ENCODE measurements around the gene IGSF9.

Gene IGSF9

DNA sequence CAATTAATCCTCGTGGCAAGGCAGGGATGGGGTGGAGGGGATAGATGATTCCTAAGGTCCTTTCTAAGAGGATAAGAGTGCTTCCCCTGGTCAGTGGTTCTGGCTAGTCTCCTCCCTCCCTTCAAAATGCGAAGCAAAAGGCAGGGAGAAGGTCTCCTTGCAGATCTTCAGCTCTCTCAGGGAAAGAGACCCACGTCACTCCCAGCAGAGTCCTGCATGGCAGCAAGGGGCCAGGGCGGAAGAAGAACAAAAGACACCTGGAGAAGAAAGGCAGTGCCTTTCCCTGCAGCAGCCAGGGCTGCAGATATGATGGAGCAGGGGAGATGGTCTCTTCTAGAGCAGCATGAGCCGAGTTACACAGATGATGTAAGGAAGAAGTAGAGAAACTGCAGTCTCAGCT is 38.3 kb upstream of the IGSF9 start:
- Histone ChIP-seq H3K79me2 (ENCODE audit: low read length) (no peaks in the 10 kb centered on the region), H4K20me1 (ENCODE audit: insufficient read depth, low read length) (no peaks in the 10 kb centered on the region), H3K36me3 (replicated peaks; ENCODE audit: insufficient read depth, low read length) (no peaks in the 10 kb centered on the region), H3K4me3 (ENCODE audit: low read length) (no peak overlapping the region), H2AFZ (ENCODE audit: low read length) (no peak overlapping the region), H3K27ac (ENCODE audit: low read length) (no peak overlapping the region), H3K4me1 (ENCODE audit: low read length) (no peaks in the 10 kb centered on the region), H3F3A (ENCODE audit: insufficient read depth, low read length) (no peaks in the 10 kb centered on the region), H3K4me2 (ENCODE audit: low read depth, low read length) (no peak overlapping the region), H3K9me3 (replicated peaks; ENCODE audit: insufficient read depth, low read length) (no peaks in the 10 kb centered on the region), H3K9ac (ENCODE audit: low read length) (no peak overlapping the region), H3K27me3 (replicated peaks; ENCODE audit: insufficient read depth, low read length) (no peaks in the 10 kb centered on the region; the same call in 1 of the 2 replicates), H3K9me2 (replicated peaks; ENCODE audit: insufficient read depth, low read length) (no peaks in the 10 kb centered on the region)
- DNase-seq: no peak
- no peak for TF ChIP-seq EZH2 (optimal IDR thresholded peaks at IDR 0.05; ENCODE audit: low read depth, low read length)
- no peak for TF ChIP-seq EZH2phosphoT487 (IDR thresholded peaks at IDR 0.05; ENCODE audit: low read length)
- TF ChIP-seq, protein P1, sequence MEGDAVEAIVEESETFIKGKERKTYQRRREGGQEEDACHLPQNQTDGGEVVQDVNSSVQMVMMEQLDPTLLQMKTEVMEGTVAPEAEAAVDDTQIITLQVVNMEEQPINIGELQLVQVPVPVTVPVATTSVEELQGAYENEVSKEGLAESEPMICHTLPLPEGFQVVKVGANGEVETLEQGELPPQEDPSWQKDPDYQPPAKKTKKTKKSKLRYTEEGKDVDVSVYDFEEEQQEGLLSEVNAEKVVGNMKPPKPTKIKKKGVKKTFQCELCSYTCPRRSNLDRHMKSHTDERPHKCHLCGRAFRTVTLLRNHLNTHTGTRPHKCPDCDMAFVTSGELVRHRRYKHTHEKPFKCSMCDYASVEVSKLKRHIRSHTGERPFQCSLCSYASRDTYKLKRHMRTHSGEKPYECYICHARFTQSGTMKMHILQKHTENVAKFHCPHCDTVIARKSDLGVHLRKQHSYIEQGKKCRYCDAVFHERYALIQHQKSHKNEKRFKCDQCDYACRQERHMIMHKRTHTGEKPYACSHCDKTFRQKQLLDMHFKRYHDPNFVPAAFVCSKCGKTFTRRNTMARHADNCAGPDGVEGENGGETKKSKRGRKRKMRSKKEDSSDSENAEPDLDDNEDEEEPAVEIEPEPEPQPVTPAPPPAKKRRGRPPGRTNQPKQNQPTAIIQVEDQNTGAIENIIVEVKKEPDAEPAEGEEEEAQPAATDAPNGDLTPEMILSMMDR (IDR thresholded peaks at IDR 0.05; ENCODE audit: low read length): no peak

DNA sequence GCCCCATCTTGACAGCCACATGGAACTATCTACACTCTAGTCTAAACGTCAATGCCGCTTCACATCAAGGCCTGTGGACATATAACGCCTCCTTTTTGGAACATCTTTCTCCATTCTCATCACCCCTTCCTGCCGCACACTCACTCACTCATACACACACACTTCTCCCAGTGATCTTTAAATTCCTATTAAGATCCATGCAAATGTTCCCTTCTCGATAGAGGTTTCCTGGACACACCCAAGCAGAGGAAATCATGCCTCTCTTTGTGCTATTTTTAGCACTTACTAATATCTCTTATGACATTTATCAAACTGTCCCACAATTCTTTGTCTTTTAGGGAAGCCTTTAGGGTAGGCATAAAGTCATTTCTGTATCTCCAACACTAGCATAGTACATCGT is 36.9 kb upstream of the IGSF9 start:
- no peak overlapping the region for H3K27ac ChIP-seq (ENCODE audit: low read length)
- DNase-seq: no peak
- no peaks in the 10 kb centered on the region for H3K36me3 ChIP-seq (replicated peaks; ENCODE audit: insufficient read depth, low read length)
- H4K20me1 ChIP-seq (ENCODE audit: insufficient read depth, low read length): no peaks in the 10 kb centered on the region
- H3F3A ChIP-seq (ENCODE audit: insufficient read depth, low read length): no peaks in the 10 kb centered on the region
- H3K4me3 ChIP-seq (ENCODE audit: low read length): no peak overlapping the region
- H3K9me2 ChIP-seq (replicated peaks; ENCODE audit: insufficient read depth, low read length): no peaks in the 10 kb centered on the region
- H3K79me2 ChIP-seq (ENCODE audit: low read length): no peaks in the 10 kb centered on the region
- TF ChIP-seq EZH2phosphoT487 (IDR thresholded peaks at IDR 0.05; ENCODE audit: low read length): no peak
- TF ChIP-seq, protein P1 (IDR thresholded peaks at IDR 0.05; ENCODE audit: low read length): no peak
- no peak for TF ChIP-seq EZH2 (optimal IDR thresholded peaks at IDR 0.05; ENCODE audit: low read depth, low read length)
- H3K4me1 ChIP-seq (ENCODE audit: low read length): no peaks in the 10 kb centered on the region
- H3K9ac ChIP-seq (ENCODE audit: low read length): no peak overlapping the region
- H2AFZ ChIP-seq (ENCODE audit: low read length): no peak overlapping the region
- no peak overlapping the region for H3K4me2 ChIP-seq (ENCODE audit: low read depth, low read length)
- H3K27me3 ChIP-seq (replicated peaks; ENCODE audit: insufficient read depth, low read length): no peaks in the 10 kb centered on the region; the same call in 1 of the 2 replicates
- no peaks in the 10 kb centered on the region for H3K9me3 ChIP-seq (replicated peaks; ENCODE audit: insufficient read depth, low read length)

DNA sequence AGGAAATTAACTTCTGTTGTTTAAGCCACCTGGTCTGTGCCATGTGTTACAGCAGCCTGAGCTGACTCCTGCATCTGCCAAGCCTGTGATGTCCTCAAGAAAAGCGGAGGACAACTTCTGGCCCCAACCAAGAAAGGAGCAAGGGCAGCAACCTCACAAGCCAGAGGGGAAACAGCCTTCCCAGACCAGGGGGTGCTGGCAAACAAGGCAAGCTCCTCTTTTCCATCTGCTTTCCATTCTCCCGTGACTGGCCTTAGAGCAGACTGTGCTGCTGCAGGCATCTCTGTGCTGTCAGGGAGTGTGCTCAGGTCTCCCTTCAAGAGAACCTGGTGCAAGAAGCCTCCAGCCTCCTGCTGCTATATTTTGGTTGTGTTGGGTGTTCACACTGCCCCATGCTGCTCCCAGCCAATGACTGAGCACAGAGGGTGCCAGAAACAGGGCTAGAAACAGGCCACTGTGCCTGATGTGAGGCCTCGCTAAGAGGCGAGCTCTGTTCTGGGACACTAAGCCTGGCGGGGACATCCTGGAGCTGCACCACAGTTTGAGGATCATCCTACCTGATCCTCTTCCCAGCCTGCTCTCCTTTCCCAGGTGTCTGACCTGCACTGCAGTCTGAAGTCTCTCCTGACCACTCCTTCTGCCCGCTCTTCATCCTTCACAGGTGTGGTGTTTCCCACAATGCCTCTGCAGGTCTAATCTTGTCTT is 36.1 kb upstream of the IGSF9 start:
- TF ChIP-seq EZH2phosphoT487 (IDR thresholded peaks at IDR 0.05; ENCODE audit: low read length) (no peak), EZH2 (optimal IDR thresholded peaks at IDR 0.05; ENCODE audit: low read depth, low read length) (no peak)
- TF ChIP-seq, protein P1 (IDR thresholded peaks at IDR 0.05; ENCODE audit: low read length): no peak
- Histone ChIP-seq H3K4me3 (ENCODE audit: low read length) (no peak overlapping the region), H4K20me1 (ENCODE audit: insufficient read depth, low read length) (no peaks in the 10 kb centered on the region), H3K9me2 (replicated peaks; ENCODE audit: insufficient read depth, low read length) (no peaks in the 10 kb centered on the region), H3K9me3 (replicated peaks; ENCODE audit: insufficient read depth, low read length) (no peaks in the 10 kb centered on the region), H3K27ac (ENCODE audit: low read length) (no peak overlapping the region), H3K9ac (ENCODE audit: low read length) (no peak overlapping the region), H3K36me3 (replicated peaks; ENCODE audit: insufficient read depth, low read length) (no peaks in the 10 kb centered on the region), H3K4me2 (ENCODE audit: low read depth, low read length) (no peak overlapping the region), H2AFZ (ENCODE audit: low read length) (no peak overlapping the region), H3K4me1 (ENCODE audit: low read length) (no peaks in the 10 kb centered on the region), H3F3A (ENCODE audit: insufficient read depth, low read length) (no peaks in the 10 kb centered on the region), H3K27me3 (replicated peaks; ENCODE audit: insufficient read depth, low read length) (no peaks in the 10 kb centered on the region; the same call in 1 of the 2 replicates), H3K79me2 (ENCODE audit: low read length) (no peaks in the 10 kb centered on the region)
- no peak for DNase-seq

All from MM.1S (cell line).